Measurements from ENCODE around the gene PCBD2. TPM values are rescaled to one million over a fixed set of nuclear protein-coding genes. Genes with fewer than 3 reads are reported as not detected.
"Not testable (repeated sequence)": the region's sequence is repeated elsewhere in the genome, so short reads cannot be mapped to it uniquely, and the experiment has no call there.

PCBD2 gene
- 21.2 TPM for total RNA-seq
- long read RNA-seq, full-length matches to known transcripts, result 32 of 35 reads
- long read RNA-seq, partial matches to known transcripts, result 0 of 35 reads
- long read RNA-seq, other reads (novel, unspliced or antisense), result 3 of 35 reads

DNA sequence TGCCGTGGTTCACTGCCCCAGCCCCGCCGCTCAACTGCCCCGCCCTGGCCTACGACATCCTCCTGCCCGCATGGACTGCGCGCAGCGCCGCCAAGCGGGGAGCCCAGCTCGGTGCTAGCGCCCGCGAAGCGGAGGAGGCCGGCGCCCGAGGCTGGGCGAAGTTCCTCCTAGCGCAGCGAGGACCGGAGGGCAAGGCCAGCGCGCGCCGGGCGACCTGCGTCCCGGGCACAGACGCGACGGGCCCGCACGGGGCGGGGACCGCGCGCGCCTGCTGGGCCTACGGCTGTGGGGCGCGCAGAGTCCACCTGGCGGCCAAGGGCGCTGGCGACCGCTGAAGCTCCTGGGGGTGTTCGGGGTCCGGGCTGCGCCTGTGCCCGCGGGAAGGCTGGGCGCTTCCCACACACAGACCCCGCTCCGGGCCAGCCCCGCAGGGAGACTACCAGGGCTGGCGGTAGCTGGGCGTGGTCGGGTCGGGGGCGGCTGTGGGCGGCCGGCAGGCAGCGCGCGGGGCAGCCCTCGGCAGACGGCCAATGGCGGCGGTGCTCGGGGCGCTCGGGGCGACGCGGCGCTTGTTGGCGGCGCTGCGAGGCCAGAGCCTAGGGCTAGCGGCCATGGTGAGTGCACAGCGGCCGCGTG is at the start of gene PCBD2:
Gene PCBD2, plus strand, starts transcription at position 522 of the 636 bp plus-strand sequence. Its CDS starts 9 bp downstream, at position 531.
- DNase-seq (ENCODE audit: low spot score), result peak; percentile 96
- intact Hi-C loops (cut with DNase I), result loop anchor here (1.0 kb wide), 3 partner anchors 30 to 166 kb away; partner anchors contain the start of genes C5orf24, CAMLG and TXNDC15

DNA sequence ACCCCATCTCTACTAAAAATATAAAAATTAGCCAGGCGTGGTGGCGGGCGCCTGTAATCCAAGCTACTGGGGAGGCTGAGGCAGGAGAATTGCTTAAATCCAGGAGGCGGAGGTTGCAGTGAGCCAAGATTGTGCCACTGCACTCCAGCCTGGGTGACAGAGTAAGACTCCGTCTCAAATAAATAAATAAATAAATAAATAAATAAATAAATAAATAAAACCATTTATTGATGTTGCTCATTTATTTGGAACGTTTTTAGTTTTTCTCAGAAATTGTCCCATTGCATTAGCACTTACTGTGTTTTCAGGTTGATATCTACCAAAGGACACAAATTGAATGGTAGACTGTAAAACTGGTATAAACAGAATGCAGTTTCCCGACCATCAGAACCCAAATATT is 48.5 kb upstream of the PCBD2 start:
- intact Hi-C loops (cut with DNase I); DNase-seq (ENCODE audit: low spot score): not testable (repeated sequence)

DNA sequence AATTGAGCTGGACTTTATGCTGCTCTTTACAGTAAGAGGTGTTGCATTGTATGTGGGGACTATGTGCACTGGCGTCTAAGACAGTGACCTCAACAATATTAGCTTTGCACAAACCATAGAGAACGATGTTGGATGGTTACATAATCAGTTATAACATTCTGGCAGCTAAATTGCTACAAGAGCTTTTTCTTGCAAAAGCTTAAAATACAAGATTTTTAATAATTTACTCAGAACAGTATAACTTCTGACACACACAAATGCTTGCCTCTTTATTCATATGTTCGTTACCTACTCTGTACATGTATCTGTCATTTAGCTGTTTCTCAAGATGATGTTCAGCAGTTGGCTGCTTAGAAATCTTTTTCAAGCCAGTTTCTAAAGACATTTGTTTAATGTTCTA is 47.5 kb upstream of the PCBD2 start:
- no peak for DNase-seq (ENCODE audit: low spot score)
- intact Hi-C loops (cut with DNase I), result no loop called here

DNA sequence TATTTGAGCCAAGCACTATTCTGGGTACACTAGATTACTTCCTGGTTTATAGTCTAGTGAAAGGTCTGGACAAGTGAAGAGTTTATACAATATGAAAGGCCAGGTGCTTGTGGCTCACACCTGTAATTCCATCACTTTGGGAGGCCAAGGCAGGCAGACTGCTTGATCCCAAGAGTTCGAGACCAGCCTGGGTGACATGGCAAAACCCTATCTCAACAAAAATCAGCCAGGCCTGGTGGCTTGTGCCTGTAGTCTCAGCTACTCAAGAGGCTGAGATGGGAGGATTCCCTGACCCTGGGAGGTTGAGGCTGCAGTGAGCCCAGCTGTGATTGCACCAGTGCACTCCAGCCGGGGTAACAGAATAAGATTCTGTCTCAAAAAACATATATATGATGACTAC is 40.2 kb upstream of the PCBD2 start:
- intact Hi-C loops (cut with DNase I), result no loop called here
- peak; percentile 14 for DNase-seq (ENCODE audit: low spot score)

- no peak for DNase-seq (ENCODE audit: low spot score)
- intact Hi-C loops (cut with DNase I), result loop anchor here (10.0 kb wide), 1 partner anchor 139 kb away; the partner anchor contains the start of gene CAMLG
These were observed 31.4 kb upstream of the PCBD2 start for GRCh38 chr5:134873494-134873893.

- intact Hi-C loops (cut with DNase I), result loop anchor here (1.0 to 10.0 kb wide), 3 partner anchors 28 to 139 kb away; partner anchors contain the start of gene CAMLG
- peak; percentile 96 for DNase-seq (ENCODE audit: low spot score)
These were observed 30.7 kb upstream of the PCBD2 start, which contains the start of gene TXNDC15 for GRCh38 chr5:134873987-134874830. Gene TXNDC15, plus strand, starts transcription at chr5:134874371. Its CDS starts 57 bp downstream, at chr5:134874428.

- intact Hi-C loops (cut with DNase I), result loop anchor here (1.0 to 10.0 kb wide), 3 partner anchors 29 to 140 kb away; partner anchors contain the start of gene CAMLG
- DNase-seq (ENCODE audit: low spot score), result peak; percentile 83
These were observed 29.9 kb upstream of the PCBD2 start for GRCh38 chr5:134874831-134875655.

DNA sequence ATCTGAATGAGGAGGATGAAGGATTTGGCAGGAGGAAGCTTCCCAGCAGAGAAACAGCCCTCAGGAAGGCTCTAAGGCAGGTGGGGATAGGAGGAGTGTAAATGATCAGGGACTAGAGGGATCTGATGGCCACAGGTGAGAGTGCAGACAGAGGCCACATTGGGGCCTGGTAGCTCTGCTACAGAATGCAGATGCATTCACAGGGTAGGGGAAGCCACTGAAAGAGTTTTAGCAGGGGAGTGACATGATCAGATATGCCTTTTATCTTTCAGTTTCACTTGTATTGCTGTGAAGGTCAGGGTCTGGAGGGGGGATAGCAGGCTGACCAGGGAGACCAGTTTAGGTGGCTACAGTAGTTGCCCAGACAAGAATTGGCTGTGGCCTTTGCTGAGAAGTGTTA is 27.8 kb upstream of the PCBD2 start:
- no peak for DNase-seq (ENCODE audit: low spot score)
- intact Hi-C loops (cut with DNase I), result loop anchor here (10.0 kb wide), 1 partner anchor 142 kb away; the partner anchor contains the start of gene CAMLG

DNA sequence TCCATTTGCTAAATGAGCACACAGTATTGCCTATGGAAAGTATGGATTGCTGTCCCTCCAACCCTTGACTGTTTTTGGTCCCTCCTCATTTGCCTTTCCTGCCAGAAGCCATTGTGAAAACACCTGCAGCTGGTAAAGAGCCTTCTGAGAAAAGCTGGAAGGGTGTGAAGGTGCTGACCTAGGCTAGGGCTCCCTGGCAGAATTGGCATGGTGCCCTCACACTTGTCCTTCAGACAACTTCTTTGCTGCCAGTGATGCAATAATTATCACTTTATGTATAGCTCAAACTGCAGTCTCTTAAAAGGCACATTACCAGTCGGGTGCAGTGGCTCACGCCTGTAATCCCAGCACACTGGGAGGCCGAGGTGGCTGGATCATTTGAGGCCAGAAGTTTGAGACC is 26.5 kb upstream of the PCBD2 start:
- no peak for DNase-seq (ENCODE audit: low spot score)
- intact Hi-C loops (cut with DNase I), result loop anchor here (10.0 kb wide), 1 partner anchor 144 kb away; the partner anchor contains the start of gene CAMLG

DNA sequence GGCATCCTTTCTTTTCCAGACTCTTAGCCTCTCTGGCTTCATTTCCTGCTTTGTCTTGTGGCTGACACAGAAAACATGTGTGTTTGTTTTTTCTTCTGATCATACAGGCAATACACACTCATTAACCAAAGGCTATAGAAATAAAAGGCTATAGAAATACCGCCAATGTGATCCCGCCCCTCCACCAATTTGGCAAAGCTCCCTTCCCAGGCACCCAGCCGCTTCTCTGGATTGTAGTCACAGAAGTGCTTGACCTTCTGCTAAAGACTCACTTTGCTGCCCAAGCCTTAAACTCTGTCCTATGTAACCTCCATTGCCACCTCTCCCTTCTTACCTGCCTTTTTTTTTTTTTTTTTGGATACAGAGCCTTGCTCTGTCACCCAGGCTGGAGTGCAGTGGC is 25.5 kb upstream of the PCBD2 start:
- DNase-seq (ENCODE audit: low spot score), result no peak
- intact Hi-C loops (cut with DNase I), result loop anchor here (10.0 kb wide), 1 partner anchor 145 kb away; the partner anchor contains the start of gene CAMLG

GRCh38 chr5:134880937-134881336 is 24.0 kb upstream of the PCBD2 start:
- DNase-seq (ENCODE audit: low spot score); intact Hi-C loops (cut with DNase I): not testable (repeated sequence)

DNA sequence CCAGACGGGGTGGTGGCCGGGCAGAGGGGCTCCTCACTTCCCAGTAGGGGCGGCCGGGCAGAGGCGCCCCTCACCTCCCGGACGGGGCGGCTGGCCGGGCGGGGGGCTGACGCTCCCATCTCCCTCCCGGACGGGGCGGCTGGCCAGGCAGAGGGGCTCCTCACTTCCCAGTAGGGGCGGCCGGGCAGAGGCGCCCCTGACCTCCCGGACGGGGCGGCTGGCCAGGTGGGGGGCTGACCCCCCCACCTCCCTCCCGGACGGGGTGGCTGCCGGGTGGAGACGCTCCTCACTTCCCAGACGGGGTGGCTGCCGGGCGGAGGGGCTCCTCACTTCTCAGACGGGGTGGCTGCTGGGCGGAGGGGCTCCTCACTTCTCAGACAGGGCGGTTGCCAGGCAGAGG is 23.2 kb upstream of the PCBD2 start:
- intact Hi-C loops (cut with DNase I), result not testable (repeated sequence)

DNA sequence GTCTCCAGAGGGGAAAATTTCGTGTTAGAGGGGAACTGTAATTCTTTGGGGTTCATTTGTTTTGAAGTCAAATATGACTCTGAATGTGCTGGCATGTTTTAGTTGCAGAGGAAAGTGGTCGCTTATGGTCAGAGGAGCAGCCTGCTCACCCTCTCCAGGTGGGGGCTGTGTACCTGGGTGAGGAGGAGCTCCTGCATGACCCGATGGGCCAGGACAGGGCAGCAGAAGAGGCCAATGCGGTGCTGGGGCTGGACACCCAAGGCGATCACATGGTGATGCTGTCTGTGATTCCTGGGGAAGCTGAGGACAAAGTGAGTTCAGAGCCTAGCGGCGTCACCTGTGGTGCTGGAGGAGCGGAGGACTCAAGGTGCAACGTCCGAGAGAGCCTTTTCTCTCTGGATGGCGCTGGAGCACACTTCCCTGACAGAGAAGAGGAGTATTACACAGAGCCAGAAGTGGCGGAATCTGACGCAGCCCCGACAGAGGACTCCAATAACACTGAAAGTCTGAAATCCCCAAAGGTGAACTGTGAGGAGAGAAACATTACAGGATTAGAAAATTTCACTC is 17.3 kb upstream of the PCBD2 start:
- DNase-seq (ENCODE audit: low spot score), result no peak
- intact Hi-C loops (cut with DNase I), result no loop called here

More for the DNA sequence above, 23.2 kb upstream of the PCBD2 start:
- not testable (repeated sequence) for DNase-seq (ENCODE audit: low spot score)

- DNase-seq (ENCODE audit: low spot score), result no peak
- intact Hi-C loops (cut with DNase I), result no loop called here
These were observed 15.6 kb upstream of the PCBD2 start for GRCh38 chr5:134889335-134889734.

- DNase-seq (ENCODE audit: low spot score), result no peak
- intact Hi-C loops (cut with DNase I), result no loop called here
These were observed 13.5 kb upstream of the PCBD2 start for GRCh38 chr5:134891473-134891872.

- DNase-seq (ENCODE audit: low spot score), result no peak
- intact Hi-C loops (cut with DNase I), result no loop called here
These were observed 12.6 kb upstream of the PCBD2 start for GRCh38 chr5:134892282-134892681.

DNA sequence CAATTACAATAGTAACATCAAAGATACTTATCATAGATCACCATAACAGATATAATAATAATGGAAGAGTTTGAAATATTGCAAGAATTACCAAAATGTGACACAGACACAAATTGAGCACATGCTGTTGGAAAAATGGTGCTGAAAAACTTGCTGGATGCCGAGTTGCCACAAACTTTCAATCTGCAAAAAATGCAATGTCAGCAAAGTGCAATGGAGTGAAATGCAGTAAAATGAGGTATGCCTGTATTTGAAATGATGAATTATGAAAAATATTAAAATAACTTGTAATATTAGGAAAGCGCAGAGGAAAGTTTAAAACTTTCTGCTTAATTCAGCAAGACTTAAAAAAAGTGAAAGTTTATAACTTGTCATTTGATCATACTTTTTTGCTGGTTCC is 12.0 kb upstream of the PCBD2 start:
- DNase-seq (ENCODE audit: low spot score), result no peak
- intact Hi-C loops (cut with DNase I), result no loop called here

DNA sequence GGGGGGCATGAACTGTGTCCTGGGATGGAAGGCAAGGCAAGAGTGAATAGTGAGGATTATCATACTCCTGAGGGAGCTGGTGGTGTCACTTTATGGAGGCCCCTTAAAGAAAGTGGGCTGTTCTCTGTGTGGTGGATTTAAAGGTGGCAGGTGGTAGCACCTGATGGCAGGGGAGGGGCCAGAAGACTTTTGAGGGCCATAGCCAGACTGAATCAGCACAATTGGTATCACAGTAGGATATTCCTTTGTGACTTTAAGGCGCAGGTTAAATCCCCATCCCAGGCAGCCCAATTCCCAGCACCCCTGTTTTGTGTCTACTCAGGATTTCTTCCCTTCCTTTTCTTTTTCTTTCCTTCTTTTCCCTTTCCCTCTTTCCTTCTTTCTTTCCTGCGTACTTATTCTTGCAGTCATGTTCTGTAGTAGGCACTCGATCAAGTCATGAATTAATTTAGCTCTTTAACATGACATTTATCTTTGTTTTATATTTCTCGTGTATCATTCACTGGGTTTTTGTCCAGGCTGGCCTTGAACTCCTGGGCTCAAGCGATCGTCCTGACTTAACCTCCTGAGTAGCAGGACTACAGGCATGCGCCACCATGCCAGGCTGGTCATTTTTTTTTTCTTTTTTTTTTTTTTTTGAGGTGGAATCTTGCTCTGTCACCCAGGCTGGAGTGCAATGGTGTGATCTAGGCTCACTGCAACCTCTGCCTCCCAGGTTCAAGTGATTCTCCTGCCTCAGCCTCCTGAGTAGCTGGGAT is 11.0 kb upstream of the PCBD2 start:
- no peak for DNase-seq (ENCODE audit: low spot score)
- intact Hi-C loops (cut with DNase I), result no loop called here
